ENCODE data around the gene ANGPT4. TPM values are rescaled to one million over a fixed set of nuclear protein-coding genes. Genes with fewer than 3 reads are reported as not detected.
A peak's percentile ranks its signal among the peaks of the same experiment; 100 is the strongest.

Gene ANGPT4
- total RNA-seq, 6 experiments from 2014 or later, result 0.04 to 0.12 TPM; not detected in 4

GRCh38 chr20:921068-921467 lies 4.9 kb upstream of the ANGPT4 start:
- intact Hi-C loops (cut with DNase I), result no loop called here
- H3K4me3 ChIP-seq, result no peak overlapping the region
- no peak for ATAC-seq
- TF ChIP-seq CTCF (IDR thresholded peaks at IDR 0.05), result no peak
- no peak for TF ChIP-seq POLR2A (IDR thresholded peaks at IDR 0.05)
- H3K27ac ChIP-seq, result no peak overlapping the region
- H3K9me3 ChIP-seq, result no peaks in the 10 kb centered on the region
- no peaks in the 10 kb centered on the region for H3K27me3 ChIP-seq
- DNase-seq, result peak in 1 of 3 donors; percentile 28
- no CpG with 5 or more reads among the region's 5 CpGs for WGBS (ENCODE audit: insufficient coverage, low coverage, low lambda C conversion rate, missing lambda C conversion rate)
- H3K36me3 ChIP-seq, result no peaks in the 10 kb centered on the region
- H3K4me1 ChIP-seq, result no peaks in the 10 kb centered on the region

- 79% methylated on average over 3 of the region's 4 CpGs for WGBS (ENCODE audit: insufficient coverage, low coverage, low lambda C conversion rate, missing lambda C conversion rate)
These were observed 4.2 kb upstream of the ANGPT4 start for GRCh38 chr20:920311-920710.

GRCh38 chr20:919491-919916 lies 3.4 kb upstream of the ANGPT4 start:
- no peak overlapping the region for H3K27ac ChIP-seq
- no peaks in the 10 kb centered on the region for H3K36me3 ChIP-seq
- DNase-seq, result no peak
- intact Hi-C loops (cut with DNase I), result no loop called here
- H3K4me1 ChIP-seq, result no peaks in the 10 kb centered on the region
- ATAC-seq, result no peak
- no peaks in the 10 kb centered on the region for H3K9me3 ChIP-seq
- no peaks in the 10 kb centered on the region for H3K27me3 ChIP-seq
- TF ChIP-seq POLR2A (IDR thresholded peaks at IDR 0.05) (no peak), CTCF (IDR thresholded peaks at IDR 0.05) (no peak)
- 52% methylated on average over 5 of the region's 5 CpGs for WGBS (ENCODE audit: insufficient coverage, low coverage, low lambda C conversion rate, missing lambda C conversion rate)
- H3K4me3 ChIP-seq, result no peak overlapping the region

More at GRCh38 chr20:920311-920710, 4.2 kb upstream of the ANGPT4 start:
- Histone ChIP-seq H3K4me3 (no peak overlapping the region), H3K9me3 (no peaks in the 10 kb centered on the region), H3K27ac (no peak overlapping the region), H3K27me3 (no peaks in the 10 kb centered on the region), H3K4me1 (no peaks in the 10 kb centered on the region), H3K36me3 (no peaks in the 10 kb centered on the region)
- ATAC-seq, result no peak
- intact Hi-C loops (cut with DNase I), result no loop called here
- DNase-seq, result peak in 1 of 3 donors; percentile 1
- TF ChIP-seq POLR2A (IDR thresholded peaks at IDR 0.05) (no peak), CTCF (IDR thresholded peaks at IDR 0.05) (no peak)

GRCh38 chr20:917416-917815 lies 1.3 kb upstream of the ANGPT4 start:
- DNase-seq (peak in 1 of 3 donors; percentile 7), ATAC-seq (no peak)
- Histone ChIP-seq H3K4me1 (no peaks in the 10 kb centered on the region), H3K27ac (no peak overlapping the region), H3K4me3 (no peak overlapping the region), H3K36me3 (no peaks in the 10 kb centered on the region), H3K27me3 (no peaks in the 10 kb centered on the region), H3K9me3 (no peaks in the 10 kb centered on the region)
- TF ChIP-seq POLR2A (IDR thresholded peaks at IDR 0.05), result no peak
- no peak for TF ChIP-seq CTCF (IDR thresholded peaks at IDR 0.05)
- intact Hi-C loops (cut with DNase I), result no loop called here
- WGBS (ENCODE audit: insufficient coverage, low coverage, low lambda C conversion rate, missing lambda C conversion rate), result 55% methylated on average over 3 of the region's 4 CpGs

GRCh38 chr20:916825-917224 lies 691 bp upstream of the ANGPT4 start:
- H3K27me3 ChIP-seq, result no peaks in the 10 kb centered on the region
- H3K4me3 ChIP-seq, result no peak overlapping the region
- no peaks in the 10 kb centered on the region for H3K9me3 ChIP-seq
- no peak for ATAC-seq
- DNase-seq, result peak in 1 of 3 donors; percentile 9
- H3K27ac ChIP-seq, result no peak overlapping the region
- TF ChIP-seq POLR2A (IDR thresholded peaks at IDR 0.05) (no peak), CTCF (IDR thresholded peaks at IDR 0.05) (no peak)
- 60% methylated on average over 5 of the region's 5 CpGs for WGBS (ENCODE audit: insufficient coverage, low coverage, low lambda C conversion rate, missing lambda C conversion rate)
- intact Hi-C loops (cut with DNase I), result no loop called here
- H3K36me3 ChIP-seq, result no peaks in the 10 kb centered on the region
- H3K4me1 ChIP-seq, result no peaks in the 10 kb centered on the region
